ENCODE data around the gene JADE1.

Gene JADE1

DNA sequence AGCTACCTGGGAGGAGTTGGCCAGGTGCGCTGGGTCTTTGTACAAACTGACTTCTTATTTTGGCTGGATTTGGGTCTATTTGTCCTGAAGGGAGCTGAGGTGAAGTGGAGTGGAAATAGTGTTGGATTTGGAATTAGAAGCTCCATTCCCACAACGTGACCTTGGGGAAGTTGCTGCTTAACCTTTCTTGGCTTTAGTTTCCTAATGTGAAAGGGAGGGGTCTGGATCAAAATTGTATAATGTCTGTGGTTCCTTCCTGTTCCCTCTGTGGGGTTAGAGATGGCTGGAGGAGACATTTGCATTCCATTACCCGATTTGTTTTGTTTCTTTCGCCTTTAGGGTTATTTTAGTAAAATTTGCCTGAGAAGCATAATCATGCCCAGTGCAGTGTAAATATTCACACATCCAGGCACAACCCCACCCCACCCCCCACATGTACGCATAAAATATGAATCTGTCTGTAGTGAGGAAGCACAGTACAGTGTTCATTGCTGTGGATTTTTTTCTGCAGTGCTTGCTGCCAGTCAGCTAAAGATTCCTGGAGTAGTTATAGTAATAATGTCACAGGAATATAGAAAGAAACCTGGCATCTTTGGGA lies 21.5 kb downstream of the JADE1 start:
- TF ChIP-seq, protein P1, sequence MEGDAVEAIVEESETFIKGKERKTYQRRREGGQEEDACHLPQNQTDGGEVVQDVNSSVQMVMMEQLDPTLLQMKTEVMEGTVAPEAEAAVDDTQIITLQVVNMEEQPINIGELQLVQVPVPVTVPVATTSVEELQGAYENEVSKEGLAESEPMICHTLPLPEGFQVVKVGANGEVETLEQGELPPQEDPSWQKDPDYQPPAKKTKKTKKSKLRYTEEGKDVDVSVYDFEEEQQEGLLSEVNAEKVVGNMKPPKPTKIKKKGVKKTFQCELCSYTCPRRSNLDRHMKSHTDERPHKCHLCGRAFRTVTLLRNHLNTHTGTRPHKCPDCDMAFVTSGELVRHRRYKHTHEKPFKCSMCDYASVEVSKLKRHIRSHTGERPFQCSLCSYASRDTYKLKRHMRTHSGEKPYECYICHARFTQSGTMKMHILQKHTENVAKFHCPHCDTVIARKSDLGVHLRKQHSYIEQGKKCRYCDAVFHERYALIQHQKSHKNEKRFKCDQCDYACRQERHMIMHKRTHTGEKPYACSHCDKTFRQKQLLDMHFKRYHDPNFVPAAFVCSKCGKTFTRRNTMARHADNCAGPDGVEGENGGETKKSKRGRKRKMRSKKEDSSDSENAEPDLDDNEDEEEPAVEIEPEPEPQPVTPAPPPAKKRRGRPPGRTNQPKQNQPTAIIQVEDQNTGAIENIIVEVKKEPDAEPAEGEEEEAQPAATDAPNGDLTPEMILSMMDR (IDR thresholded peaks at IDR 0.05; ENCODE audit: borderline replicate concordance, insufficient read depth, low read depth, low read length) = no peak
- H3K4me3 ChIP-seq (ENCODE audit: low read depth, low read length) = no peak overlapping the region

DNA sequence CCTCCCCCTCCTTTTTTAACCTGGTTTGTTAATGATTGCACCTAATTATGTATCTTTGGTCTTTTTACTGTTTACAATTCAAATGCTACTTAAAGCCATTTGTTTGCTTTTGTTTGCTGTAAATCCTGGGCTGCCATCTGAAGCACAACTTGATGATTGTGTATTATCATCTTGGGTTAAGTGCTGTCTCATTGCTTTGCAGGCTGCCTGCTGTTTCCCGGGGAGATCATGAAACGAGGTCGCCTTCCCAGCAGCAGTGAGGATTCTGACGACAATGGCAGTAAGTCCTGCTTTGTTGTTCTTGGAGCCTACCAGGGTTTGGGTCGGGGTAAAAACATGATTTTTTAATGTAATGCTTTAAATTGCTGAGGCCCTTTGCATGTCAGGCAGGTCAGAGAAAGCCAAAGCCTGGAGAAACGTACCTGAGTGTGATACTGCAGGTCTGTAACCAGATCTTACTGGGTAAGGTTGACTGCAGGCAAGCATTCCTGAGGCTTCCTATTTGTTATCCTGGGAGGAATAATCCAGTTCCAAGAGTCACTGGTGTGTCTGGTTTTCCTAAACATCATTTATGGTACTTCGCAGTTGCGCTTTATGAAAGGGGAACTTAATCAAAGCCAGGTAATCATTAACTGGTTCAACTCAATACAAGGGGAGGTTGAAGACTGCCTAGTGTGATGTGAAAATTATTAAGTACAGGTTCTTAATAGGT lies 22.2 kb downstream of the JADE1 start:
- H3K4me3 ChIP-seq (ENCODE audit: low read depth, low read length) = no peak overlapping the region

DNA sequence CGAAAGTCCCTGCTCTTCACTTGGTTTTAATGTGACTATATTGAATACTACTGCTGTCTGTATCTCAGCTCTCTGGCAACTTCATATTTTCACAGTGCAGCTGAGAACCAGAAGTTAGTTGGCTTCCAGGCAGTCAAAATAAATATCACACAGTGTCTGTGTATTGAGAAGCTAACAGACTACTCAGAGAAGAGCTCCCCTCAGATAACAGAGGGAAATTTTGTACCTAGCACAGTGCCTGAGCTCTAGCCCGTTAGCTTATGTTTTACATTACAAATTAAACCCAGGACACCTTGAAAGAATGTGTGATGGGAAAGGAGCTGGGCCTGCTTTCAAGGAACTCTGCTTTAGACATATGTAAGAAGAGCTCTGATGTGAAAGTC lies 22.7 kb downstream of the JADE1 start:
- no peak overlapping the region for H3K4me3 ChIP-seq (ENCODE audit: low read depth, low read length)

More for the DNA sequence above, 22.2 kb downstream of the JADE1 start:
- TF ChIP-seq, protein P1 (IDR thresholded peaks at IDR 0.05; ENCODE audit: borderline replicate concordance, insufficient read depth, low read depth, low read length) = no peak

DNA sequence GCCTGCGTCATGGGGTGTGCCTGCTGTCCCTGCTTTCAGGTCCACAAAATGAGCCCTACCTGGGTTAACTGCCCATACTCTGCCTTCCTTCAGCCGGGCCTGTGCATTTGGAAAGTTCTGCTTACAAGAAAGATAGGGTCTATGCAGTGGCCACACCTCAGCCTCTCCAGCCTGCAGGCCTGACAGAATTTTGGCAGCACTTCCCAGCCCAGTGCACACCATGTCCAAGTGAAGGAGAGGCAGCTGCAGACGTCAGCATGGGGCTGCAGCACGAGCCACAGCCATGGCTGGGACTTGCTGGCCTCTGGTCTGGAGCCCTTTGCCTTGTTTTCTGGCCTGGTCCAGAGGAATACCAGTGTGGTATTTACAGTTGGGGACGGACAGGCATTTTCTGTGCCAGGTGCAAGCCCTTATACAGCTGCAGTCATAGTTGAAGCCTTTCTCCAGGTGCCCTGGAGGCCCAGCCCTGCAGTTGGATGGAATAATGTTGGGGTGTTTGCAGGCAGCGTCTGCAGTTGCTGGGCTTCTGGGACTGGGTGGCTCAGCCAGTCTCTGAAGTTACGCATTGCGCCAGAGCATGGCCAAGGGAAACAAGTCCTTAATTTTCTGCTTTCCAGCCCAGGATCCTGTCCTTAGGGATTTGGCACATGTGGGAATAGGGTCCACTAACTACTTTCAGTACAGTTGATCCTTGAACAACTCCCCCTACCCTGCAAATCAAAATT lies 26.2 kb downstream of the JADE1 start:
- no peak overlapping the region for H3K4me3 ChIP-seq (ENCODE audit: low read depth, low read length)

More for the DNA sequence above, 22.7 kb downstream of the JADE1 start:
- TF ChIP-seq, protein P1 (IDR thresholded peaks at IDR 0.05; ENCODE audit: borderline replicate concordance, insufficient read depth, low read depth, low read length) = no peak

DNA sequence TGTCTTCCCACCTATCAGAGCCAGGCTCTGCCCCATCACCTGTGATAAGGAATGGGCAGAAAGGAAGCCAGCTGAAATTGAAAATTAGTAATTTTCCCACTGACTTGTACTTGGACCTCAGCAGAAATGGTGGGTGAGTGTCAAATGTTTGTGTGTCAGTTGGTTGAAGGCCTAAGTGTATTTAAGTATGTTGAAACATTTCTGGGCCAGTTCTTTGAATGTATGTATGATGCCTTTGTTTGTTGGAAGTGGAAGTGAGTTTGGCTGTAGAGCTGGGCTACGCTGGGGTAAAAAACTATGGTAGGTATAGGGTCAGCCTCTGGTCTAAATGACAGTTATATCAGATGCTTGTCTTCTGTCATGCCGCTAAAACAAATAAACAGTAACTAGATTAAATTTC lies 27.7 kb downstream of the JADE1 start:
- no peak overlapping the region for H3K4me3 ChIP-seq (ENCODE audit: low read depth, low read length)

More for the DNA sequence above, 26.2 kb downstream of the JADE1 start:
- TF ChIP-seq, protein P1 (IDR thresholded peaks at IDR 0.05; ENCODE audit: borderline replicate concordance, insufficient read depth, low read depth, low read length) = no peak

DNA sequence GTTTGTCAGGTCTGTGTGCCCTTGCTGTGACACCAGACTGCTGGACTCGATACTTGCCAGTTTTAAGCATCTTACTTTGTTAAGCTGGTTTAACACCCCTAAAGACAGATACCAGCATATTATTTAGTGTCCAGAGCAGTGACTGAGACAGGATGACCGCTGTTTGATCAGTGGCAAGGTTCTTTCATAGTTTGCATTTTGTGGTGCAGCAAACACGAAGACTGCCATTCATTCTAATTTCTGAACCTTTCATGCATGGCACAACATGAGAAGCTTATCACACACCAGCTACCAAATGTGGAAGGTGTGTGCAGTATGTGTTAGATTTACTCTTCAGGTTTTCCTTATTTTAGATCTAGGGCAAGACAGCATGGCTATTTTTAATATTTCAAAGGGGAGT lies 28.2 kb downstream of the JADE1 start:
- TF ChIP-seq, protein P1 (IDR thresholded peaks at IDR 0.05; ENCODE audit: borderline replicate concordance, insufficient read depth, low read depth, low read length) = no peak
- H3K4me3 ChIP-seq (ENCODE audit: low read depth, low read length) = no peak overlapping the region

More for the DNA sequence above, 27.7 kb downstream of the JADE1 start:
- TF ChIP-seq, protein P1 (IDR thresholded peaks at IDR 0.05; ENCODE audit: borderline replicate concordance, insufficient read depth, low read depth, low read length) = no peak

All from GM12875 (cell line).